ENCODE data around the gene MRFAP1L1.
A peak's percentile ranks its signal among the peaks of the same experiment; 100 is the strongest.

The MRFAP1L1 gene

DNA sequence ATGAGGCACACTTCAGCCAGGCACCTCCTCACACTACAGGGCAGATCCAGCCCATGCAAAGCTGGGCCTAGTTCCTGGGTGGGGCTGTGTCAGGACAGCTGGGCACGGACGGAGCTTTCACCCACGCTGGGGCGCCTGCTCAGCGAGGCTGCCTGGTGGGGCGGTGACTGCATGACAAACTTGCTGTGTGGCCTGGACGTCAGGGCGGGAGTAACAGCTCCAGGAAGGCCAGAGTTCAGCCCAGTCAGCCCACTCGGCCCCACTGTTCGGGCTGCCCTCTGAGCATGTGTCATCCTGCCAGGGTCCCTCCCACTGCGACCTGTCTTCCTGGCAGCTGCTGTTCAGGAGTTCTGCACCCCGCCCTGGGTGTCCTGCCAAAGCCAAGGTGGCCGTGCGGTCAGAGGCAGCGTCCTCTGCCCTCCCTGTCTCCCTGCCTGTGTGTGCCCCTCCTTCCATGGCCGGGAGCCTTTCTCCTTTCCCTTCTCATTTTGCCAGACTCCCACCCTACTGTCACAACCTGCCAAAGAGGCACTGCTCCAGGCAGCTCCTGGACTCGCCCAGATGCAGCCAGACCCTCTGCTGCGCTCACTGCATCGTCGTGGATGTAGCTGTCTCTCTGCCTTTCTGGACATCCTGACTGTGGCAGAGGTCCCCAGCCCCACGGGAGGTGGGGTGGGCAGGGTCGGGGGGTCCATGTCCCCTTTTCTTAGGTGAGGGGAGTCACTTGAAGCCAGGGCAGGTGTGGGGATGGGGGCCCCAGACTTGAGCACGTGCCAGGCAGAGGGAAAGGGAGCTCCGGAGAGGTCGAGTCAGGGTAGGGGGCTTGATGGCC, 39.9 kb upstream of the MRFAP1L1 start:
- H3K9me3 ChIP-seq (ENCODE audit: control insufficient read depth, low read length) = no peaks in the 10 kb centered on the region
- no peaks in the 10 kb centered on the region for H3K36me3 ChIP-seq (ENCODE audit: control insufficient read depth, insufficient read depth, low read length)
- no peaks in the 10 kb centered on the region for H3K27me3 ChIP-seq (ENCODE audit: control insufficient read depth, insufficient read depth, low read length)
- H3K4me1 ChIP-seq (ENCODE audit: control insufficient read depth, insufficient read depth, low read length) = peaks cover 76% of the 10 kb centered on the region
- H3K9ac ChIP-seq (ENCODE audit: low read length) = peak overlapping the region; percentile 57
- no peak overlapping the region for H3K4me3 ChIP-seq (ENCODE audit: low read length)

DNA sequence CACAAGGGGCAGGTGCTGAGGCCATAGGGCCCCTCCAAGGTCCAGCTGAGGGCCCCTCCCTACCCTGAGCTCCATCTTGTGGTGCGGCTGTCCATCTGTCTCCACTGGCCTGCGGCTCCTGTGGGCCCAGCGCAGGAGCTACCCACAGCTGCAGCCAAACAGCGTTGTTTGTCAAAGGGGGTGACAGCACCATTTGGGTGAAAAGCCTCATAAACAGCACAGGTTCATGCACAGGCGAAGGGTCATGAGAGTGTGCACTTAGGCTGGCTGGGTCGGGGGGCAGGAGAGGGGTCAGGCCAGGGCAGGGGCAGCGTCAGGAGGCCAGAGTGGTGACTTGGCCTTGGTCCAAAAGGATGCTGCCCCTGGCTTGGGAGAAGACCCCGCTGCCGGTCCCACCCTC, 38.6 kb upstream of the MRFAP1L1 start:
- no peaks in the 10 kb centered on the region for H3K36me3 ChIP-seq (ENCODE audit: control insufficient read depth, insufficient read depth, low read length)
- H3K9ac ChIP-seq (ENCODE audit: low read length) = peak overlapping the region; percentile 37
- H3K9me3 ChIP-seq (ENCODE audit: control insufficient read depth, low read length) = no peaks in the 10 kb centered on the region
- no peak overlapping the region for H3K4me3 ChIP-seq (ENCODE audit: low read length)
- H3K4me1 ChIP-seq (ENCODE audit: control insufficient read depth, insufficient read depth, low read length) = peaks cover 74% of the 10 kb centered on the region
- H3K27me3 ChIP-seq (ENCODE audit: control insufficient read depth, insufficient read depth, low read length) = no peaks in the 10 kb centered on the region

DNA sequence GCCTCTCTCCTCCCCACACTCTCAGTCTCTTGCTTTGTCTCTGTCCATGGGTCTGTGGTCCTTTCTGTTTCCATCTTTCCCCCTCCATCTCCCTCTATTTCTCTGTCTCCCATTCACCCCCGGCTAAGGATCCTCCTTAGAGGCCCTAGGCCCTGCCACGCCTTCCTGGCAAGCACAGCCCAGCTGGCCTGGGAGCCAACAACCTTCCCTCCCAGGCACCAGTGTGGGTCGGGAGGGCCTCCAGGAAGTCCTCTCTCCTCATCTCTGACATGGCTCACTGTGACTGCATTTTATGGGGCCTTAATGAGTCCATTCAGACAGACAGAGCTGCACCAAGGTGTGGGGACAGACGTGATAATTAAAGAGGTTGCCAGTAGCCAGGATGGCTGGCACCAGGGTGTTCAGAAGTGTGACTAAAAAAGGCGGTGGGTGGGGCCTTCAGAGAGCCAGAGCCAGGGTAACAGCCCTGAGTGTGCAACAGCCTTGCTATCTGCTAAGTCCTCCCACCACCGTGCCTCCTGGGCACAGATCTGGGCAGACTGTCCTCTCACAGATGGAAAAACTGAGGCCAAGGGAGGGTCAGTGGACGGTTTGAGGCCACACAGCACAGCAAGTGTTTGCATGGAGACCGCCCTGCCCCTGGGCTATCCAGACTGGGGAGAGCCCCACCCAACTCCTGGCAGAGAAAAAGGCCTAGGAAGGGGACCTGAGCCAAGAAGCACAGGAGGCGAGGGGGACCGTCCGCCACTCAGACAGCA, 37.8 kb upstream of the MRFAP1L1 start:
- Histone ChIP-seq H3K27me3 (ENCODE audit: control insufficient read depth, insufficient read depth, low read length) (no peaks in the 10 kb centered on the region), H3K4me1 (ENCODE audit: control insufficient read depth, insufficient read depth, low read length) (peaks cover 66% of the 10 kb centered on the region), H3K36me3 (ENCODE audit: control insufficient read depth, insufficient read depth, low read length) (no peaks in the 10 kb centered on the region), H3K9me3 (ENCODE audit: control insufficient read depth, low read length) (no peaks in the 10 kb centered on the region), H3K4me3 (ENCODE audit: low read length) (no peak overlapping the region), H3K9ac (ENCODE audit: low read length) (peak overlapping the region; percentile 37)

- Histone ChIP-seq H3K9me3 (ENCODE audit: control insufficient read depth, low read length) (no peaks in the 10 kb centered on the region), H3K36me3 (ENCODE audit: control insufficient read depth, insufficient read depth, low read length) (no peaks in the 10 kb centered on the region), H3K4me1 (ENCODE audit: control insufficient read depth, insufficient read depth, low read length) (peaks cover 59% of the 10 kb centered on the region), H3K9ac (ENCODE audit: low read length) (peak overlapping the region; percentile 37), H3K4me3 (ENCODE audit: low read length) (no peak overlapping the region), H3K27me3 (ENCODE audit: control insufficient read depth, insufficient read depth, low read length) (no peaks in the 10 kb centered on the region)
Observed at GRCh38 chr4:6746721-6747293, 37.1 kb upstream of the MRFAP1L1 start.

DNA sequence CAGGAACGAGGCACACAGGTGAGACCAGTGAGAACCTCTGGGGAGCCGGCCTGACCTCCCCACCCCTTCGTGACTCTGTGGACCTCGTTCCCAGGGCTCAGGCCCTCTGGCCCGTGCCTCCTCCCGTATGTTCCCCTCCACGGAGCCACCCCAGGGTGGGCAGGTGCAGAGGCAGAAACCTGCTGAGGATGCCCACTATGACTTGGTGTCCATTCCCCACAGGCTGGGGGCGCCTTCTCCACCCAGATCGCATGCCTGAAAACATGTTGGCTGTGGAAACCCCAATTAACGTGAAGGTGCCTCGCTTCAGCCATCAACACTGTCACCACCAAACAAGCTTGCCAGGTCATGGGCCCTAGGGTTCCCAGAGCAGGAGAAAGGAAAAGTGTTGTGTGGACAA, 33.3 kb upstream of the MRFAP1L1 start:
- Histone ChIP-seq H3K36me3 (ENCODE audit: control insufficient read depth, insufficient read depth, low read length) (no peaks in the 10 kb centered on the region), H3K9ac (ENCODE audit: low read length) (no peak overlapping the region)

GRCh38 chr4:6742507-6742906, 32.8 kb upstream of the MRFAP1L1 start:
- Histone ChIP-seq H3K27me3 (ENCODE audit: control insufficient read depth, insufficient read depth, low read length) (no peaks in the 10 kb centered on the region), H3K9ac (ENCODE audit: low read length) (no peak overlapping the region), H3K9me3 (ENCODE audit: control insufficient read depth, low read length) (no peaks in the 10 kb centered on the region), H3K4me3 (ENCODE audit: low read length) (no peak overlapping the region), H3K36me3 (ENCODE audit: control insufficient read depth, insufficient read depth, low read length) (no peaks in the 10 kb centered on the region), H3K4me1 (ENCODE audit: control insufficient read depth, insufficient read depth, low read length) (peaks cover 16% of the 10 kb centered on the region)

More for the DNA sequence above, 33.3 kb upstream of the MRFAP1L1 start:
- Histone ChIP-seq H3K9me3 (ENCODE audit: control insufficient read depth, low read length) (no peaks in the 10 kb centered on the region), H3K27me3 (ENCODE audit: control insufficient read depth, insufficient read depth, low read length) (no peaks in the 10 kb centered on the region), H3K4me1 (ENCODE audit: control insufficient read depth, insufficient read depth, low read length) (peaks cover 21% of the 10 kb centered on the region), H3K4me3 (ENCODE audit: low read length) (no peak overlapping the region)

- Histone ChIP-seq H3K9me3 (ENCODE audit: control insufficient read depth, low read length) (no peaks in the 10 kb centered on the region), H3K4me1 (ENCODE audit: control insufficient read depth, insufficient read depth, low read length) (no peaks in the 10 kb centered on the region), H3K9ac (ENCODE audit: low read length) (no peak overlapping the region), H3K36me3 (ENCODE audit: control insufficient read depth, insufficient read depth, low read length) (no peaks in the 10 kb centered on the region), H3K27me3 (ENCODE audit: control insufficient read depth, insufficient read depth, low read length) (no peaks in the 10 kb centered on the region), H3K4me3 (ENCODE audit: low read length) (no peak overlapping the region)
Observed at GRCh38 chr4:6740347-6740746, 30.7 kb upstream of the MRFAP1L1 start.

DNA sequence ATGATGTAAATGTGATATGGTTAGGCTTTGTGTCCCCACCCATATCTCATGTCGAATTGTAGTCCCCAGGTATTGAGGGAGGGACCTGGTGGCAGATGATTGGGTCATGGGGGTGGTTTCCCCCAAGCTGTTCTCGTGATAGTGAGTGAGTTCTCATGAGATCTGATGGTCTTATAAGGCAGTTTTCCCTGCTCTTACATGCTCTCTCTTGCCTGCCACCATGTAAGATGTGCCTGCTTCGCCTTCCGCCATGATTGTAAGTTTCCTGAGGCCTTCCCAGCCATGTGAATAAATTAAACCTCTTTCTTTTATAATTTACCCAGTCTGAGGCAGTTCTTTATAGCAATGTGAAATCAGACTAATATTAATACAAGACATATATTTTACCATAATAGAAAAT, 30.3 kb upstream of the MRFAP1L1 start:
- H3K27me3 ChIP-seq (ENCODE audit: control insufficient read depth, insufficient read depth, low read length) = no peaks in the 10 kb centered on the region
- H3K4me3 ChIP-seq (ENCODE audit: low read length) = no peak overlapping the region
- no peaks in the 10 kb centered on the region for H3K4me1 ChIP-seq (ENCODE audit: control insufficient read depth, insufficient read depth, low read length)
- H3K36me3 ChIP-seq (ENCODE audit: control insufficient read depth, insufficient read depth, low read length) = no peaks in the 10 kb centered on the region
- no peak overlapping the region for H3K9ac ChIP-seq (ENCODE audit: low read length)
- H3K9me3 ChIP-seq (ENCODE audit: control insufficient read depth, low read length) = no peaks in the 10 kb centered on the region

DNA sequence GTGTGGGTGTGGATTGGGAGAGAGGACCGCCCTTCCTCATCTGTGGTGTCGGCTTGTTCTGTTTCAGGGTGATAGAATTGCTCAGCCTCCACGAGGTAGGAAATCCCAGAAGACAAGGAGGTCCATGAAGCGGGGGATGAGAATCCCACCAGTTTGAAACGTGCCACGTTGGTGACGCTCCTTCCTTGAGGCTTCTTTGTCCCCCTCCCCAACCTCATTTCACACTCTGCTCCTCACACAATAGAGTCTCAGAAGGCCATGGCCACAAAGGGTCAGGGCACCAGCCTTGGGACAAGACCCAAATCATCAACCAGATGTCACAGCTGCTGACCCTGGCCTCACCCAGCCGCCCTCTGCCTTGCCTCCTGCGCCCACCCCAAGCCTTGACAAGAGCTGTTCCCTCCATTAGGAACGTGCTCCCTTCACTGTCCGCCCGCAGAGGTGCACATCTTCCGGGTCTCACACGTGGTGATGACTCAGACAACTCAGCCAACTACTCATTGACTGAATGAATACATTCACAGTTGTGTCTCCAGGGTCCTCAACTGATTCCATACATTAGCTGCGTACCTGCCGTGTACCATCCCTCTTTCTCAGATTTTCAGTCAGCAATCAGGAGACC, 24.6 kb upstream of the MRFAP1L1 start:
- no peaks in the 10 kb centered on the region for H3K36me3 ChIP-seq (ENCODE audit: control insufficient read depth, insufficient read depth, low read length)
- no peak overlapping the region for H3K9ac ChIP-seq (ENCODE audit: low read length)
- no peaks in the 10 kb centered on the region for H3K27me3 ChIP-seq (ENCODE audit: control insufficient read depth, insufficient read depth, low read length)
- no peaks in the 10 kb centered on the region for H3K9me3 ChIP-seq (ENCODE audit: control insufficient read depth, low read length)
- H3K4me1 ChIP-seq (ENCODE audit: control insufficient read depth, insufficient read depth, low read length) = peaks cover 23% of the 10 kb centered on the region
- H3K4me3 ChIP-seq (ENCODE audit: low read length) = no peak overlapping the region

GRCh38 chr4:6733358-6734164, 23.9 kb upstream of the MRFAP1L1 start:
- H3K9ac ChIP-seq (ENCODE audit: low read length) = no peak overlapping the region
- H3K4me3 ChIP-seq (ENCODE audit: low read length) = no peak overlapping the region
- H3K36me3 ChIP-seq (ENCODE audit: control insufficient read depth, insufficient read depth, low read length) = no peaks in the 10 kb centered on the region
- H3K9me3 ChIP-seq (ENCODE audit: control insufficient read depth, low read length) = no peaks in the 10 kb centered on the region
- H3K27me3 ChIP-seq (ENCODE audit: control insufficient read depth, insufficient read depth, low read length) = no peaks in the 10 kb centered on the region
- H3K4me1 ChIP-seq (ENCODE audit: control insufficient read depth, insufficient read depth, low read length) = peaks cover 23% of the 10 kb centered on the region

All from mucosa of stomach (tissue), 1 donor.